IPS-20b (cell line): ENCODE measurements around the gene KCNG2.

Experiments
- H3K27ac ChIP-seq: one replicate; pipeline ENCODE4 v1.5.1; 2013; ENCODE audit warnings: low read length
- H3K27me3 ChIP-seq: 2 replicates; pipeline ENCODE4 v1.6.1; 2013; ENCODE audit warnings: mild to moderate bottlenecking, low read length, inconsistent platforms; ENCODE audit not compliant: insufficient read depth
- H3K36me3 ChIP-seq: 2 replicates; pipeline ENCODE4 v1.6.1; 2013; ENCODE audit warnings: low read depth, mild to moderate bottlenecking, inconsistent platforms, low read length, moderate library complexity; ENCODE audit not compliant: insufficient read depth
- H3K4me1 ChIP-seq: 2 replicates; pipeline ENCODE4 v1.6.1; 2013; ENCODE audit warnings: mild to moderate bottlenecking, control low read depth, inconsistent platforms, low read length, moderate library complexity; ENCODE audit not compliant: insufficient read depth
- H3K4me3 ChIP-seq: 2 replicates; pipeline ENCODE4 v1.5.1; 2013; ENCODE audit warnings: mild to moderate bottlenecking, low read length, inconsistent platforms
- H3K9ac ChIP-seq: 2 replicates; pipeline ENCODE4 v1.6.1; 2013; ENCODE audit warnings: low read depth, mild to moderate bottlenecking, inconsistent platforms, low read length, moderate library complexity
- H3K9me3 ChIP-seq: 2 replicates; pipeline ENCODE4 v1.6.1; 2013; ENCODE audit warnings: mild to moderate bottlenecking, low read depth, low read length, inconsistent platforms; ENCODE audit not compliant: insufficient read depth

Gene KCNG2

GRCh38 chr18:79853303-79853992 is 55.7 kb downstream of the KCNG2 start:
- Histone ChIP-seq H3K9me3 (no peaks in the 10 kb centered on the region), H3K27me3 (no peaks in the 10 kb centered on the region), H3K4me1 (no peaks in the 10 kb centered on the region), H3K9ac (no peak overlapping the region), H3K27ac (no peak overlapping the region), H3K4me3 (no peak overlapping the region), H3K36me3 (no peaks in the 10 kb centered on the region)

GRCh38 chr18:79853993-79854364 is 56.2 kb downstream of the KCNG2 start:
- Histone ChIP-seq H3K4me1 (no peaks in the 10 kb centered on the region), H3K9me3 (no peaks in the 10 kb centered on the region), H3K27me3 (no peaks in the 10 kb centered on the region), H3K4me3 (no peak overlapping the region), H3K36me3 (no peaks in the 10 kb centered on the region), H3K27ac (no peak overlapping the region), H3K9ac (no peak overlapping the region)

GRCh38 chr18:79855147-79855933 is 57.6 kb downstream of the KCNG2 start:
- Histone ChIP-seq H3K9ac (no peak overlapping the region), H3K27me3 (no peaks in the 10 kb centered on the region), H3K27ac (no peak overlapping the region), H3K36me3 (no peaks in the 10 kb centered on the region), H3K9me3 (no peaks in the 10 kb centered on the region), H3K4me3 (no peak overlapping the region), H3K4me1 (no peaks in the 10 kb centered on the region)

GRCh38 chr18:79856119-79857007 is 58.6 kb downstream of the KCNG2 start:
- H3K27ac ChIP-seq, result no peak overlapping the region
- H3K9ac ChIP-seq, result no peak overlapping the region
- H3K4me1 ChIP-seq, result no peaks in the 10 kb centered on the region
- no peak overlapping the region for H3K4me3 ChIP-seq
- no peaks in the 10 kb centered on the region for H3K27me3 ChIP-seq
- no peaks in the 10 kb centered on the region for H3K36me3 ChIP-seq
- no peaks in the 10 kb centered on the region for H3K9me3 ChIP-seq

- no peak overlapping the region for H3K4me3 ChIP-seq
- H3K36me3 ChIP-seq, result no peaks in the 10 kb centered on the region
- no peaks in the 10 kb centered on the region for H3K4me1 ChIP-seq
- no peak overlapping the region for H3K9ac ChIP-seq
- H3K9me3 ChIP-seq, result no peaks in the 10 kb centered on the region
- H3K27me3 ChIP-seq, result no peaks in the 10 kb centered on the region
- no peak overlapping the region for H3K27ac ChIP-seq
Measured at GRCh38 chr18:79857082-79857671, 59.4 kb downstream of the KCNG2 start.

GRCh38 chr18:79859314-79859713 is 61.6 kb downstream of the KCNG2 start:
- Histone ChIP-seq H3K27ac (no peak overlapping the region), H3K9me3 (no peaks in the 10 kb centered on the region), H3K9ac (no peak overlapping the region), H3K4me3 (no peak overlapping the region), H3K36me3 (no peaks in the 10 kb centered on the region), H3K27me3 (no peaks in the 10 kb centered on the region), H3K4me1 (no peaks in the 10 kb centered on the region)

GRCh38 chr18:79861687-79862086 is 63.9 kb downstream of the KCNG2 start:
- no peaks in the 10 kb centered on the region for H3K27me3 ChIP-seq
- H3K9ac ChIP-seq, result no peak overlapping the region
- no peaks in the 10 kb centered on the region for H3K9me3 ChIP-seq
- H3K4me3 ChIP-seq, result no peak overlapping the region
- H3K4me1 ChIP-seq, result no peaks in the 10 kb centered on the region
- no peak overlapping the region for H3K27ac ChIP-seq
- no peaks in the 10 kb centered on the region for H3K36me3 ChIP-seq

- Histone ChIP-seq H3K27ac (no peak overlapping the region), H3K4me1 (no peaks in the 10 kb centered on the region), H3K9me3 (no peaks in the 10 kb centered on the region), H3K9ac (no peak overlapping the region), H3K4me3 (no peak overlapping the region), H3K36me3 (no peaks in the 10 kb centered on the region), H3K27me3 (no peaks in the 10 kb centered on the region)
Measured at GRCh38 chr18:79862562-79862961, 64.8 kb downstream of the KCNG2 start.

GRCh38 chr18:79863161-79864005 is 65.6 kb downstream of the KCNG2 start:
- Histone ChIP-seq H3K9ac (no peak overlapping the region), H3K4me1 (no peaks in the 10 kb centered on the region), H3K27ac (no peak overlapping the region), H3K9me3 (no peaks in the 10 kb centered on the region), H3K27me3 (no peaks in the 10 kb centered on the region), H3K4me3 (no peak overlapping the region), H3K36me3 (no peaks in the 10 kb centered on the region)

- Histone ChIP-seq H3K27ac (no peak overlapping the region), H3K9me3 (no peaks in the 10 kb centered on the region), H3K4me1 (no peaks in the 10 kb centered on the region), H3K9ac (no peak overlapping the region), H3K36me3 (no peaks in the 10 kb centered on the region), H3K27me3 (no peaks in the 10 kb centered on the region), H3K4me3 (no peak overlapping the region)
Measured at GRCh38 chr18:79864006-79864725, 66.4 kb downstream of the KCNG2 start.
